GM12864 (cell line): ENCODE measurements around the gene BTBD9.

Experiments
- DNase-seq: peaks from one replicate; pipeline ENCODE4 v3.0.0-alpha.2; 2011; ENCODE audit warnings: low read depth
- H3K4me3 ChIP-seq: 2 replicates; pipeline ENCODE4 v1.5.1; 2011; ENCODE audit warnings: mild to moderate bottlenecking, low read depth, low read length, control low read depth
- CTCF ChIP-seq: IDR thresholded peaks from 2 replicates; pipeline ENCODE4 v1.5.1; 2011; ENCODE audit warnings: low read depth, mild to moderate bottlenecking, moderate library complexity, low read length, control low read depth, inconsistent platforms; ENCODE audit errors: missing control alignments

The BTBD9 gene

GRCh38 chr6:38138374-38138773 is 501.4 kb downstream of the BTBD9 start:
- DNase-seq: no peak
- no peak overlapping the region for H3K4me3 ChIP-seq
- TF ChIP-seq CTCF: no peak

- no peak overlapping the region for H3K4me3 ChIP-seq
- TF ChIP-seq CTCF: no peak
- no peak for DNase-seq
These were observed 502.0 kb downstream of the BTBD9 start for GRCh38 chr6:38137608-38138265.

- no peak for TF ChIP-seq CTCF
- no peak overlapping the region for H3K4me3 ChIP-seq
- no peak for DNase-seq
These were observed 503.2 kb downstream of the BTBD9 start for GRCh38 chr6:38136547-38136946.

- no peak for TF ChIP-seq CTCF
- DNase-seq: no peak
- no peak overlapping the region for H3K4me3 ChIP-seq
These were observed 505.0 kb downstream of the BTBD9 start for GRCh38 chr6:38134704-38135088.

GRCh38 chr6:38133932-38134703 is 505.6 kb downstream of the BTBD9 start:
- no peak overlapping the region for H3K4me3 ChIP-seq
- no peak for DNase-seq
- TF ChIP-seq CTCF: no peak

- no peak for TF ChIP-seq CTCF
- no peak overlapping the region for H3K4me3 ChIP-seq
- no peak for DNase-seq
These were observed 508.2 kb downstream of the BTBD9 start for GRCh38 chr6:38131527-38131965.
